Astrocyte (in vitro differentiated cells and primary cell): ENCODE results near the gene IRX6. TPM values are rescaled to one million over a fixed set of nuclear protein-coding genes. Genes with fewer than 3 reads are reported as not detected.
A peak's percentile ranks its signal among the peaks of the same experiment; 100 is the strongest.

ENCODE experiments used
- DNase-seq: peaks from one replicate; pipeline ENCODE4 v3.0.0-alpha.2; 2010; ENCODE audit warnings: low read depth
- FAIRE-seq: peaks from 2 replicates; lab custom pipeline; 2011; peaks lifted over from hg19 to GRCh38; lab: Jason Lieb, UNC
- H2AFZ ChIP-seq: 2 replicates; pipeline ENCODE4 v1.6.0; 2012; ENCODE audit warnings: low read depth, low read length, inconsistent platforms
- H3K27ac ChIP-seq: 2 replicates; pipeline ENCODE4 v1.5.1; 2011; ENCODE audit warnings: low read depth, low read length, inconsistent platforms
- H3K27me3 ChIP-seq: 2 replicates; pipeline ENCODE4 v1.6.0; 2011; ENCODE audit warnings: low read length, inconsistent platforms; ENCODE audit not compliant: insufficient read depth
- H3K36me3 ChIP-seq: 2 replicates; pipeline ENCODE4 v1.5.1; 2011; ENCODE audit warnings: low read length, inconsistent platforms; ENCODE audit not compliant: insufficient read depth
- H3K4me1 ChIP-seq: 2 replicates; pipeline ENCODE4 v1.5.1; 2011; ENCODE audit warnings: low read length, inconsistent platforms; ENCODE audit not compliant: insufficient read depth
- H3K4me2 ChIP-seq: 2 replicates; pipeline ENCODE4 v1.6.0; 2012; ENCODE audit warnings: low read length, inconsistent platforms
- H3K4me3 ChIP-seq: 2 replicates; pipeline ENCODE4 v1.5.1; 2011; ENCODE audit warnings: low read depth, mild to moderate bottlenecking, low read length, inconsistent platforms; ENCODE audit not compliant: insufficient read depth
- H3K79me2 ChIP-seq: 2 replicates; pipeline ENCODE4 v1.6.0; 2012; ENCODE audit warnings: mild to moderate bottlenecking, low read length, inconsistent platforms; ENCODE audit not compliant: insufficient read depth
- H3K9ac ChIP-seq: 2 replicates; pipeline ENCODE4 v1.6.0; 2012; ENCODE audit warnings: mild to moderate bottlenecking, low read length, inconsistent platforms
- H3K9me3 ChIP-seq: 2 replicates; pipeline ENCODE4 v1.5.1; 2012; ENCODE audit warnings: low read depth, mild to moderate bottlenecking, low read length, inconsistent platforms; ENCODE audit not compliant: insufficient read depth
- H4K20me1 ChIP-seq: 2 replicates; pipeline ENCODE4 v1.6.0; 2012; ENCODE audit warnings: low read length, inconsistent platforms; ENCODE audit not compliant: insufficient read depth
- H3K27ac Mint-ChIP-seq: one replicate; pipeline ENCODE4 v1.8.0; 2021; ENCODE audit warnings: mild to moderate bottlenecking, mixed read lengths; ENCODE audit not compliant: unreplicated experiment
- H3K27me3 Mint-ChIP-seq: one replicate; pipeline ENCODE4 v1.8.0; 2021; ENCODE audit warnings: low read depth, mixed read lengths; ENCODE audit not compliant: unreplicated experiment
- H3K36me3 Mint-ChIP-seq: one replicate; pipeline ENCODE4 v1.8.0; 2021; ENCODE audit warnings: low read depth, mixed read lengths; ENCODE audit not compliant: unreplicated experiment
- H3K4me1 Mint-ChIP-seq: one replicate; pipeline ENCODE4 v1.8.0; 2021; ENCODE audit warnings: low read depth, mixed read lengths; ENCODE audit not compliant: unreplicated experiment
- H3K4me3 Mint-ChIP-seq: one replicate; pipeline ENCODE4 v1.8.0; 2021; ENCODE audit warnings: mild to moderate bottlenecking, moderate library complexity, mixed read lengths; ENCODE audit not compliant: unreplicated experiment
- H3K9me3 Mint-ChIP-seq: one replicate; pipeline ENCODE4 v1.8.0; 2021; ENCODE audit warnings: mild to moderate bottlenecking, mixed read lengths; ENCODE audit not compliant: unreplicated experiment
- EZH2 ChIP-seq: IDR thresholded peaks from 2 replicates; pipeline ENCODE4 v1.6.1; 2012; ENCODE audit warnings: mild to moderate bottlenecking, low read length, inconsistent platforms; ENCODE audit not compliant: insufficient read depth
- total RNA-seq: library from RNA; stranded (reverse); gene quantifications from 2 replicates; pipeline ENCODE4 v1.2.1, GENCODE V29; 2021
- TF ChIP-seq, protein P1 (sequence below): IDR thresholded peaks from 2 replicates; pipeline ENCODE4 v1.5.1; 2011; ENCODE audit warnings: low read depth, mild to moderate bottlenecking, inconsistent platforms, low read length, moderate library complexity; ENCODE audit not compliant: insufficient read depth

The IRX6 gene
- total RNA-seq, 1 donor from 2014 or later, result not detected

DNA sequence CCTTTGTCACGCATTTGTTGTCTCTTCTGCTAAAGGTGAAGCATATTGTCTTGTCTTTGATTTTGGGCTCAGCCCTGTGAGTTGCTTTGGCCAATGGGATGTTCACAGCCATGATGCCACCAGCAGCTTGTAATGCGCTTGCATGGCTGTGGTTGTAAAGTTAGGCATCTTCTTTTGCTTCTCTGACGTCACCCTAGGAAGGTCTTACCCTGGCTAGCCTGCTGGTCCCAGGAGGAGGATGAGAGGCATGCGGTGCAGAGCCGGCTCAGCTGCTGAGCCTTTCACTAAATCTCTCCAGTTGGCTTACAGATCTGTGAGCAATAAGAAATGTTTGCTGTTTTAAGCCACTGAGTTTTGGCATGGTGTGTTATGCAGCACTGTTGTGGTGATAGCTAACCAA lies 40.8 kb downstream of the IRX6 start:
- Histone ChIP-seq H3K79me2 (no peaks in the 10 kb centered on the region), H3K36me3 (no peaks in the 10 kb centered on the region), H2AFZ (no peak overlapping the region), H3K4me2 (no peak overlapping the region), H3K9ac (no peak overlapping the region), H4K20me1 (no peaks in the 10 kb centered on the region), H3K4me1 (no peaks in the 10 kb centered on the region), H3K27ac (no peak overlapping the region), H3K9me3 (no peaks in the 10 kb centered on the region), H3K27me3 (peaks cover 12% of the 10 kb centered on the region), H3K4me3 (no peak overlapping the region)
- Mint-ChIP-seq H3K9me3 (no peaks in the 10 kb centered on the region), H3K4me1 (peaks cover 3% of the 10 kb centered on the region), H3K36me3 (no peaks in the 10 kb centered on the region), H3K27ac (no peak overlapping the region), H3K4me3 (no peak overlapping the region), H3K27me3 (peaks cover 25% of the 10 kb centered on the region)
- TF ChIP-seq EZH2, result no peak
- TF ChIP-seq, protein P1, sequence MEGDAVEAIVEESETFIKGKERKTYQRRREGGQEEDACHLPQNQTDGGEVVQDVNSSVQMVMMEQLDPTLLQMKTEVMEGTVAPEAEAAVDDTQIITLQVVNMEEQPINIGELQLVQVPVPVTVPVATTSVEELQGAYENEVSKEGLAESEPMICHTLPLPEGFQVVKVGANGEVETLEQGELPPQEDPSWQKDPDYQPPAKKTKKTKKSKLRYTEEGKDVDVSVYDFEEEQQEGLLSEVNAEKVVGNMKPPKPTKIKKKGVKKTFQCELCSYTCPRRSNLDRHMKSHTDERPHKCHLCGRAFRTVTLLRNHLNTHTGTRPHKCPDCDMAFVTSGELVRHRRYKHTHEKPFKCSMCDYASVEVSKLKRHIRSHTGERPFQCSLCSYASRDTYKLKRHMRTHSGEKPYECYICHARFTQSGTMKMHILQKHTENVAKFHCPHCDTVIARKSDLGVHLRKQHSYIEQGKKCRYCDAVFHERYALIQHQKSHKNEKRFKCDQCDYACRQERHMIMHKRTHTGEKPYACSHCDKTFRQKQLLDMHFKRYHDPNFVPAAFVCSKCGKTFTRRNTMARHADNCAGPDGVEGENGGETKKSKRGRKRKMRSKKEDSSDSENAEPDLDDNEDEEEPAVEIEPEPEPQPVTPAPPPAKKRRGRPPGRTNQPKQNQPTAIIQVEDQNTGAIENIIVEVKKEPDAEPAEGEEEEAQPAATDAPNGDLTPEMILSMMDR, result no peak
- FAIRE-seq (no peak), DNase-seq (no peak)

DNA sequence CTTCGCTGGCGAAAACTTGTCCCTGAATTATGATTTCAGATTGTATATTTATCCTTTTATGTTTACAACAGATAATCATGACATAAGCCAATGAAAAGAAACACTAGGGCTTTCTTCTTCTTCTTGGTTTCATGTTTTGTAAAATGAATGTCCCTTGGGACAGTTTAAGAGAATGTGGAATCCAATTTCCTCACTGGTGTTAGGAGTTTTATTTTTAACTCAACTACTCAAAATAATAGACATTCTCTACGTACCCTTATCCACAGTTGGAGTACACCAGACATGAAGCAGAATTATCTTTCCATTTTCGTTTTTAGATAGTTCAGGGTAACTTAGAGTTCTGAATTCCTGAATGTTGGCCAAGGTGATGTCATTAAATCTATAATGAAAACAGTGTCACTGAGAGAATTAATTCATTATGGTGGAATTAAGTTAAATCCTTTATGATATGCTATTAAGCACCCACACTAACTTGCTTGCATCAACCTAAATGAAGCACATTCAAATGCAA lies 43.4 kb downstream of the IRX6 start:
- no peak overlapping the region for H3K4me2 ChIP-seq
- no peaks in the 10 kb centered on the region for H4K20me1 ChIP-seq
- Mint-ChIP-seq H3K27ac (no peak overlapping the region), H3K4me3 (no peak overlapping the region), H3K27me3 (peaks cover 43% of the 10 kb centered on the region), H3K9me3 (no peaks in the 10 kb centered on the region), H3K36me3 (no peaks in the 10 kb centered on the region), H3K4me1 (peaks cover 3% of the 10 kb centered on the region)
- H3K9ac ChIP-seq, result no peak overlapping the region
- peaks cover 26% of the 10 kb centered on the region for H3K27me3 ChIP-seq
- H2AFZ ChIP-seq, result no peak overlapping the region
- no peaks in the 10 kb centered on the region for H3K36me3 ChIP-seq
- no peaks in the 10 kb centered on the region for H3K9me3 ChIP-seq
- H3K4me3 ChIP-seq, result no peak overlapping the region
- peak; percentile 3 for DNase-seq
- TF ChIP-seq, protein P1, result no peak
- TF ChIP-seq EZH2, result no peak
- no peaks in the 10 kb centered on the region for H3K79me2 ChIP-seq
- no peak overlapping the region for H3K27ac ChIP-seq
- no peaks in the 10 kb centered on the region for H3K4me1 ChIP-seq
- no peak for FAIRE-seq

DNA sequence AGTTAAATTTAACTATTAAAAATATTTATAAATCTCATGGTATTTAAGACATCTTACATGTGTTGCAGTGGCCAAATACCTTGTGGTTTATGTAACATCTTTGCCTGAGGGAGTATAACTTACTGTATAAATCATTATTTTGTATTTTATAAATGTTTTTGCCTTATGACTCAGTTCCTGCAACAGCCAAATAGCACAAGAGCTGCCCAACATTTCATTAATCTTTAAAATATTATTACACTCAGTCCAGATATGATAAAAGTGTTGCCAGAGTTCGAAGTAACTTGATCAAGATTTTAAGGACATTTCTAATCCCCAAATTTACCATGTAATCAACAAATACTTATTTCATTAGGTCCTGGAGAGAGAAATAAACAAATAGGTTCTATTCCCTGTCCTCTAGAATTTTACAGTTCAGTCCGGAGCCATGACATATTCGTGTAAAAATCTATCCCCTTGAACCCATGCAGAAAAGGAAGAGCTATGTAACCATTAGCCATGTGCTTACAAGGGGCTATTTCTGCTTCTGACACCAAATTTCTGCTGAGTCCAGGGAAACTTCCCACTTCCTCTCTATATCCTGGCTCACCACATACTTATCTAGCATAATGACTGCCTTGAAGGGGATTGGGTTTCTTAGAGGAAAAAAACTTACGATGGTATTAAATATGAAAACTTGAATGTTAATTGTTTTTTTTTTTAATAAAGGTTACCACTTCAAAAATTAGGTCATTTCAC lies 44.0 kb downstream of the IRX6 start:
- DNase-seq (peak; percentile 56), FAIRE-seq (no peak)
- H3K27ac Mint-ChIP-seq, result no peak overlapping the region

More for the DNA sequence above, 44.0 kb downstream of the IRX6 start:
- H3K9me3 Mint-ChIP-seq, result no peaks in the 10 kb centered on the region
- Histone ChIP-seq H3K27me3 (peaks cover 26% of the 10 kb centered on the region), H3K9me3 (no peaks in the 10 kb centered on the region), H3K79me2 (no peaks in the 10 kb centered on the region), H3K4me3 (no peak overlapping the region), H3K9ac (no peak overlapping the region), H3K4me2 (no peak overlapping the region), H3K27ac (no peak overlapping the region), H3K4me1 (no peaks in the 10 kb centered on the region), H2AFZ (no peak overlapping the region), H4K20me1 (no peaks in the 10 kb centered on the region), H3K36me3 (no peaks in the 10 kb centered on the region)
- TF ChIP-seq, protein P1, result no peak
- H3K27me3 Mint-ChIP-seq, result peaks cover 45% of the 10 kb centered on the region
- no peak overlapping the region for H3K4me3 Mint-ChIP-seq
- no peaks in the 10 kb centered on the region for H3K36me3 Mint-ChIP-seq
- H3K4me1 Mint-ChIP-seq, result peaks cover 3% of the 10 kb centered on the region
